GM23248 (cell line): ENCODE data around the gene RAB27B. TPM values are rescaled to one million over a fixed set of nuclear protein-coding genes. Genes with fewer than 3 reads are reported as not detected.

ENCODE experiments used
- DNase-seq: peaks from one replicate; pipeline ENCODE4 v3.0.0-alpha.2; 2015
- H2AFZ ChIP-seq: fragments of 200-600 bp; sonication (generic); 2 replicates; pipeline ENCODE4 v1.6.1; 2016; ENCODE audit warnings: antibody characterized with exemption
- H3F3A ChIP-seq: fragments of 200-600 bp; sonication (generic); 2 replicates; pipeline ENCODE4 v1.6.1; 2016; ENCODE audit warnings: mild to moderate bottlenecking, antibody characterized with exemption, mixed run types; ENCODE audit not compliant: insufficient read depth
- H3K27ac ChIP-seq: fragments of 200-600 bp; sonication (generic); 2 replicates; pipeline ENCODE4 v1.5.1; 2016; ENCODE audit warnings: mild to moderate bottlenecking
- H3K27me3 ChIP-seq: fragments of 200-600 bp; sonication (generic); replicated peaks from 2 replicates; pipeline ENCODE4 v1.6.1; 2016; ENCODE audit warnings: mild to moderate bottlenecking; ENCODE audit not compliant: insufficient read depth
- H3K36me3 ChIP-seq: fragments of 200-600 bp; sonication (generic); 2 replicates; pipeline ENCODE4 v1.6.1; 2016; ENCODE audit warnings: low read depth, mild to moderate bottlenecking
- H3K4me1 ChIP-seq: fragments of 200-600 bp; sonication (generic); 2 replicates; pipeline ENCODE4 v1.6.1; 2016; ENCODE audit warnings: mild to moderate bottlenecking; ENCODE audit not compliant: insufficient read depth
- H3K4me2 ChIP-seq: fragments of 200-600 bp; sonication (generic); one replicate; pipeline ENCODE4 v1.6.1; 2016; ENCODE audit warnings: mild to moderate bottlenecking; ENCODE audit not compliant: unreplicated experiment
- H3K4me3 ChIP-seq: fragments of 200-600 bp; sonication (generic); 2 replicates; pipeline ENCODE4 v1.5.1; 2016; ENCODE audit warnings: mild to moderate bottlenecking
- H3K79me2 ChIP-seq: fragments of 200-600 bp; sonication (generic); 2 replicates; pipeline ENCODE4 v1.6.1; 2016; ENCODE audit warnings: mild to moderate bottlenecking; ENCODE audit not compliant: insufficient read depth
- H3K9ac ChIP-seq: fragments of 200-600 bp; sonication (generic); 2 replicates; pipeline ENCODE4 v1.6.1; 2016; ENCODE audit warnings: mild to moderate bottlenecking
- H3K9me2 ChIP-seq: fragments of 200-600 bp; sonication (generic); 2 replicates; pipeline ENCODE4 v1.6.1; 2016; ENCODE audit warnings: mixed run types, mild to moderate bottlenecking, moderate library complexity; ENCODE audit not compliant: insufficient read depth
- H3K9me3 ChIP-seq: fragments of 200-600 bp; sonication (generic); one replicate; pipeline ENCODE4 v1.6.1; 2017; ENCODE audit warnings: low read depth
- H4K20me1 ChIP-seq: fragments of 200-600 bp; sonication (generic); 2 replicates; pipeline ENCODE4 v1.6.0; 2016; ENCODE audit not compliant: insufficient read depth
- EZH2 ChIP-seq: fragments of 200-600 bp; sonication (generic); IDR thresholded peaks from 2 replicates; pipeline ENCODE4 v1.6.1; 2018; ENCODE audit warnings: antibody characterized with exemption, mild to moderate bottlenecking; ENCODE audit not compliant: insufficient read depth, poor library complexity, severe bottlenecking
- EZH2phosphoT487 ChIP-seq: fragments of 200-600 bp; sonication (generic); IDR thresholded peaks from 2 replicates; pipeline ENCODE4 v1.6.1; 2018; ENCODE audit warnings: antibody characterized with exemption, moderate library complexity, mild to moderate bottlenecking, low read depth; ENCODE audit not compliant: insufficient read depth
- WGBS, 2 experiments: methylation state at CpG; one replicate each; pipeline ENCODE4 v1.1.6; 2015 to 2017; ENCODE audit warnings: low lambda C conversion rate in 2 of 2, low coverage in 1 of 2; ENCODE audit errors: missing lambda C conversion rate in 2 of 2; 5-methylcytosine and 5-hydroxymethylcytosine counted together
- in situ Hi-C: fragments of 300-500 bp; cut with MboI; formaldehyde crosslinking; loops from 2 replicates; pipeline ENCODE4 v1.15.0; 2020
- polyA plus RNA-seq: library from polyadenylated mRNA; unstranded; fragments of >200 nt; fragmentation: Nextera tagmentation; extraction: Ambion mirVana; gene quantifications from 2 replicates; pipeline ENCODE4 v1.2.1, GENCODE V29; 2016
- total RNA-seq: library from RNA; depleted of rRNA; stranded (reverse); fragments of >200 nt; shearing (Covaris generic); gene quantifications from 2 replicates; pipeline ENCODE4 v1.2.3, GENCODE V29; 2014

The RAB27B gene
- total and polyA plus RNA-seq, 2 experiments from 2014 or later, result 0.45 to 0.54 TPM

DNA sequence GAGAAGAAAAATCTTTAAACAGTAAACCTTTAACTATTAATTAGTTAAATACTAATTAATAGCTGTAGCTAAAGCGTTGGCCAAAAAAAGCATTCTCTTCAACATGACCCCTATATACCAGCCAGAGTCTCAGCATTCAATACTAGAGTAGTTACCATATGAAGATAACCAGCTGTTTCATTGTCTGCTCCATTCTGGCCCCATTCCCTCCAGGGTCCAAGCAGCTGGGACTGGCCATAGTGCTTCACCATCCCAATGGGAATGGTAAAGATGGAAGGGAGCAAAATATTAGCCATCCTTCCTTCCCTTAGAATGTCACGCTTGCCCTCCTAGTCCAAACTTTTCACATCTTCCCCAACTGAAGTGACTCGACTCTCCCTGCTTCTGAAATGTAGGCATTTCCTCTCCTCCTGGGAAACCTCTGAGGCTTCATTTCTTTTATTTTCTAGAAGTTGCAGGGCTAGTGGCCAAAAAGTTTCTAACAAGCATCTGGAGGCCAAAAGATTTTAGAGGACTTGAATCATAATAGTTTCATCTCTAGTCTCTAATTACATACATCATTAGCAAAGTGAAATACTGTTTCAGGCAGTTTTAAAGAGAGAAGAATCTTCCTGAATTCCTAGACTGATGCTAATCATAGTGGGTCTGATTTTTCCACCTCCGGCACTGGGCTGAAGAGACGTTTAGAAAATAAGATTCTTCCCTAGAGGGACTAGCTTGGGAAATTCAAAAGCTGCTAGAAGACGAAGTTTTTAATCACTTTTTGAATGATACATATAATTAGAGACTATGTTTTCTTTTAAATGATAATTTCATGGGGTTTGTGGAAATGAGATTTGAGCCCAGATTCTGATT is 78.3 kb downstream of the RAB27B start:
- Histone ChIP-seq H3K4me1 (peaks cover 19% of the 10 kb centered on the region; the same call in 1 of the 2 replicates), H3K79me2 (no peaks in the 10 kb centered on the region), H3K4me3 (no peak overlapping the region), H3K36me3 (no peaks in the 10 kb centered on the region), H3K9me2 (no peaks in the 10 kb centered on the region), H3F3A (peaks cover 12% of the 10 kb centered on the region; the same call in 1 of the 2 replicates), H3K27ac (0 out of 2 replicates have a peak overlapping the region, but pooled peaks have one; percentile 0), H3K27me3 (no peaks in the 10 kb centered on the region), H3K9me3 (no peaks in the 10 kb centered on the region), H3K9ac (no peak overlapping the region), H3K4me2 (peak overlapping the region; percentile 22), H4K20me1 (no peaks in the 10 kb centered on the region), H2AFZ (0 out of 2 replicates have a peak overlapping the region, but pooled peaks have one; percentile 11)
- in situ Hi-C loops, result no loop called here
- TF ChIP-seq EZH2 (no peak), EZH2phosphoT487 (no peak)
- DNase-seq, result peak; percentile 57
- 40 to 51% methylated on average over 5 to 6 of the region's 6 CpGs for WGBS, 2 experiments

- H3K36me3 ChIP-seq, result no peaks in the 10 kb centered on the region
- WGBS, 2 experiments, result 81% methylated on average over 10 to 11 of the region's 11 CpGs
- no peak overlapping the region for H3K4me2 ChIP-seq
- H3K27me3 ChIP-seq, result no peaks in the 10 kb centered on the region
- TF ChIP-seq EZH2phosphoT487, result no peak
- no peak for TF ChIP-seq EZH2
- H2AFZ ChIP-seq, result no peak overlapping the region
- peaks cover 10% of the 10 kb centered on the region; the same call in 1 of the 2 replicates for H3K4me1 ChIP-seq
- no peak for DNase-seq
- no peaks in the 10 kb centered on the region for H4K20me1 ChIP-seq
- H3F3A ChIP-seq, result peaks cover 12% of the 10 kb centered on the region; the same call in 1 of the 2 replicates
- no peaks in the 10 kb centered on the region for H3K79me2 ChIP-seq
- no peak overlapping the region for H3K9ac ChIP-seq
- no peaks in the 10 kb centered on the region for H3K9me3 ChIP-seq
- H3K4me3 ChIP-seq, result no peak overlapping the region
- H3K9me2 ChIP-seq, result no peaks in the 10 kb centered on the region
- in situ Hi-C loops, result no loop called here
- no peak overlapping the region for H3K27ac ChIP-seq
Measured at GRCh38 chr18:54909538-54909937, 81.3 kb downstream of the RAB27B start.

- no peak for DNase-seq
- in situ Hi-C loops, result no loop called here
Measured at GRCh38 chr18:54910161-54910919, 82.1 kb downstream of the RAB27B start.

GRCh38 chr18:54911551-54911950 is 83.3 kb downstream of the RAB27B start:
- Histone ChIP-seq H3K9ac (no peak overlapping the region), H3K4me2 (no peak overlapping the region), H2AFZ (no peak overlapping the region), H3K9me2 (no peaks in the 10 kb centered on the region), H3K4me1 (peaks cover 6% of the 10 kb centered on the region; the same call in 1 of the 2 replicates), H3K27ac (no peak overlapping the region), H3K79me2 (no peaks in the 10 kb centered on the region), H3K36me3 (no peaks in the 10 kb centered on the region), H3F3A (peaks cover 7% of the 10 kb centered on the region; the same call in 1 of the 2 replicates), H3K27me3 (no peaks in the 10 kb centered on the region), H3K9me3 (no peaks in the 10 kb centered on the region), H4K20me1 (no peaks in the 10 kb centered on the region), H3K4me3 (no peak overlapping the region)
- DNase-seq, result no peak
- in situ Hi-C loops, result no loop called here
- 63 to 70% methylated on average over 2 of the region's 2 CpGs for WGBS, 2 experiments
- no peak for TF ChIP-seq EZH2phosphoT487

More at GRCh38 chr18:54910161-54910919, 82.1 kb downstream of the RAB27B start:
- H3K27me3 ChIP-seq, result no peaks in the 10 kb centered on the region
- H3K4me1 ChIP-seq, result peaks cover 10% of the 10 kb centered on the region; the same call in 1 of the 2 replicates
- no peaks in the 10 kb centered on the region for H3K36me3 ChIP-seq
- H3K4me3 ChIP-seq, result no peak overlapping the region
- H3K9me2 ChIP-seq, result no peaks in the 10 kb centered on the region
- H3K9ac ChIP-seq, result no peak overlapping the region
- no peak overlapping the region for H3K4me2 ChIP-seq
- WGBS, 2 experiments, result 45 to 46% methylated on average over 6 of the region's 6 CpGs
- no peak overlapping the region for H3K27ac ChIP-seq
- no peaks in the 10 kb centered on the region for H3K9me3 ChIP-seq
- H3F3A ChIP-seq, result peaks cover 12% of the 10 kb centered on the region; the same call in 1 of the 2 replicates
- H2AFZ ChIP-seq, result no peak overlapping the region
- TF ChIP-seq EZH2 (no peak), EZH2phosphoT487 (no peak)
- no peaks in the 10 kb centered on the region for H4K20me1 ChIP-seq
- no peaks in the 10 kb centered on the region for H3K79me2 ChIP-seq
